HepG2 (cell line): ENCODE results near the gene OASL. TPM values are rescaled to one million over a fixed set of nuclear protein-coding genes. Genes with fewer than 3 reads are reported as not detected.
A peak's percentile ranks its signal among the peaks of the same experiment; 100 is the strongest.

ENCODE experiments used
- CCAR2 ChIP-seq: fragments of 200-400 bp; formaldehyde crosslinking; optimal IDR thresholded peaks from 2 replicates; pipeline ENCODE3; 2018; ENCODE audit warnings: low read depth, mild to moderate bottlenecking, low read length, moderate library complexity
- EEA1 ChIP-seq: sonication (generic); formaldehyde crosslinking; IDR thresholded peaks from 2 replicates; pipeline ENCODE4 v1.5.1; 2020; ENCODE audit warnings: mild to moderate bottlenecking, missing genetic modification reagents, borderline replicate concordance
- GFI1 ChIP-seq: sonication (generic); formaldehyde crosslinking; IDR thresholded peaks from 2 replicates; pipeline ENCODE4 v1.5.0; 2020; ENCODE audit warnings: missing genetic modification reagents, mild to moderate bottlenecking, borderline replicate concordance
- KDM3A ChIP-seq: IDR thresholded peaks from 2 replicates; pipeline ENCODE4 v1.6.1; 2018; ENCODE audit warnings: low read depth, missing compliant biosample characterization
- NCOR1 ChIP-seq: fragments of 200-600 bp; sonication (generic); IDR thresholded peaks from 2 replicates; pipeline ENCODE4 v1.7.0; 2017; ENCODE audit warnings: antibody characterized with exemption, low read length, borderline replicate concordance
- PITX1 ChIP-seq: sonication (generic); formaldehyde crosslinking; IDR thresholded peaks from 2 replicates; pipeline ENCODE4 v1.5.1; 2020; ENCODE audit warnings: mild to moderate bottlenecking, missing genetic modification reagents
- SMAD3 ChIP-seq: sonication (generic); formaldehyde crosslinking; IDR thresholded peaks from 2 replicates; pipeline ENCODE4 v1.4.0; 2020; ENCODE audit warnings: missing genetic modification reagents
- ZBTB3 ChIP-seq: sonication (generic); formaldehyde crosslinking; IDR thresholded peaks from 2 replicates; pipeline ENCODE4 v1.4.0; 2020; ENCODE audit warnings: low read depth, mild to moderate bottlenecking, moderate library complexity, missing genetic modification reagents, borderline replicate concordance
- ZNF136 ChIP-seq: sonication (generic); formaldehyde crosslinking; IDR thresholded peaks from 2 replicates; pipeline ENCODE4 v1.8.1; 2022; ENCODE audit warnings: low read depth, mild to moderate bottlenecking, moderate library complexity, missing genetic modification reagents
- ZNF180 ChIP-seq: sonication (generic); formaldehyde crosslinking; IDR thresholded peaks from 2 replicates; pipeline ENCODE4 v1.4.0; 2020; ENCODE audit warnings: low read depth, missing genetic modification reagents, borderline replicate concordance
- ZNF20 ChIP-seq: sonication (generic); formaldehyde crosslinking; IDR thresholded peaks from 2 replicates; pipeline ENCODE4 v1.4.0; 2020; ENCODE audit warnings: mild to moderate bottlenecking, moderate library complexity, missing genetic modification reagents
- ZNF230 ChIP-seq: sonication (generic); formaldehyde crosslinking; IDR thresholded peaks from 2 replicates; pipeline ENCODE4 v1.4.0; 2020; ENCODE audit warnings: mild to moderate bottlenecking, missing genetic modification reagents
- ZNF337 ChIP-seq: sonication (generic); formaldehyde crosslinking; IDR thresholded peaks from 2 replicates; pipeline ENCODE4 v1.5.1; 2020; ENCODE audit warnings: missing genetic modification reagents, low read depth, mild to moderate bottlenecking, borderline replicate concordance
- ZNF550 ChIP-seq: sonication (generic); formaldehyde crosslinking; IDR thresholded peaks from 2 replicates; pipeline ENCODE4 v1.4.0; 2020; ENCODE audit warnings: mild to moderate bottlenecking, missing genetic modification reagents, borderline replicate concordance
- ZNF564 ChIP-seq: sonication (generic); formaldehyde crosslinking; IDR thresholded peaks from 2 replicates; pipeline ENCODE4 v1.8.1; 2023; ENCODE audit warnings: mild to moderate bottlenecking, missing genetic modification reagents
- ZNF589 ChIP-seq: sonication (generic); formaldehyde crosslinking; conservative IDR thresholded peaks from 2 replicates; pipeline ENCODE4 v1.8.0; 2022; ENCODE audit warnings: mild to moderate bottlenecking, moderate library complexity, missing genetic modification reagents
- ZNF598 ChIP-seq: sonication (generic); formaldehyde crosslinking; IDR thresholded peaks from 2 replicates; pipeline ENCODE4 v1.5.1; 2020; ENCODE audit warnings: mild to moderate bottlenecking, missing genetic modification reagents, borderline replicate concordance
- ZNF614 ChIP-seq: IDR thresholded peaks from 2 replicates; pipeline ENCODE4 v1.6.1; 2018; ENCODE audit warnings: missing biosample characterization, missing genetic modification reagents, inconsistent platforms, borderline replicate concordance
- ZNF746 ChIP-seq: sonication (generic); formaldehyde crosslinking; IDR thresholded peaks from 2 replicates; pipeline ENCODE4 v1.8.0; 2022; ENCODE audit warnings: mild to moderate bottlenecking, missing genetic modification reagents
- ZNF790 ChIP-seq: sonication (generic); formaldehyde crosslinking; IDR thresholded peaks from 2 replicates; pipeline ENCODE4 v1.8.0; 2022; ENCODE audit warnings: missing genetic modification reagents, mild to moderate bottlenecking, borderline replicate concordance
- ZSCAN31 ChIP-seq: sonication (generic); formaldehyde crosslinking; IDR thresholded peaks from 2 replicates; pipeline ENCODE4 v1.5.0; 2020; ENCODE audit warnings: low read depth, mild to moderate bottlenecking, missing genetic modification reagents
- polyA plus RNA-seq, 8 experiments: library from polyadenylated mRNA; depleted of rRNA in 3 of 8; stranded (reverse) in 7 of 8; unstranded in 1 of 8; fragments of >200 nt; fragmentation: Illumina TruSeq in 4 of 8; extraction: Trizol in 4 of 8; gene quantifications; 2 replicates each; pipeline versions ENCODE4 v1.2.1 to v1.2.3, GENCODE V29; 2011 to 2016; ENCODE audit warnings: low read depth in 4 of 8, missing spikeins in 1 of 8, mixed read lengths in 1 of 8; ENCODE audit not compliant: insufficient read depth in 1 of 8
- total RNA-seq, 5 experiments: library from RNA; depleted of rRNA; stranded (reverse); fragments of >200 nt; fragmentation: Illumina TruSeq; extraction: Trizol; gene quantifications; 2 replicates each; pipeline ENCODE4 v1.2.3, GENCODE V29; 2016; ENCODE audit warnings: low read depth in 1 of 5
- TF ChIP-seq, protein P1 (sequence below): sonication (generic); formaldehyde crosslinking; IDR thresholded peaks from 2 replicates; pipeline ENCODE4 v1.4.0; 2020; ENCODE audit warnings: missing genetic modification reagents, borderline replicate concordance
- TF ChIP-seq, protein P2 (sequence below): sonication (generic); formaldehyde crosslinking; IDR thresholded peaks from 2 replicates; pipeline ENCODE4 v1.4.0; 2020; ENCODE audit warnings: mild to moderate bottlenecking, missing genetic modification reagents
- TF ChIP-seq, protein P3 (sequence below): IDR thresholded peaks from 2 replicates; pipeline ENCODE4 v1.6.1; 2016; ENCODE audit warnings: missing biosample characterization, missing genetic modification reagents, low read depth

Gene OASL
- total and polyA plus RNA-seq, 2 of the 13 experiments (the other 11 are each of a cell fraction or from before 2014, with no cell fraction given), result 0.11 to 0.22 TPM

DNA sequence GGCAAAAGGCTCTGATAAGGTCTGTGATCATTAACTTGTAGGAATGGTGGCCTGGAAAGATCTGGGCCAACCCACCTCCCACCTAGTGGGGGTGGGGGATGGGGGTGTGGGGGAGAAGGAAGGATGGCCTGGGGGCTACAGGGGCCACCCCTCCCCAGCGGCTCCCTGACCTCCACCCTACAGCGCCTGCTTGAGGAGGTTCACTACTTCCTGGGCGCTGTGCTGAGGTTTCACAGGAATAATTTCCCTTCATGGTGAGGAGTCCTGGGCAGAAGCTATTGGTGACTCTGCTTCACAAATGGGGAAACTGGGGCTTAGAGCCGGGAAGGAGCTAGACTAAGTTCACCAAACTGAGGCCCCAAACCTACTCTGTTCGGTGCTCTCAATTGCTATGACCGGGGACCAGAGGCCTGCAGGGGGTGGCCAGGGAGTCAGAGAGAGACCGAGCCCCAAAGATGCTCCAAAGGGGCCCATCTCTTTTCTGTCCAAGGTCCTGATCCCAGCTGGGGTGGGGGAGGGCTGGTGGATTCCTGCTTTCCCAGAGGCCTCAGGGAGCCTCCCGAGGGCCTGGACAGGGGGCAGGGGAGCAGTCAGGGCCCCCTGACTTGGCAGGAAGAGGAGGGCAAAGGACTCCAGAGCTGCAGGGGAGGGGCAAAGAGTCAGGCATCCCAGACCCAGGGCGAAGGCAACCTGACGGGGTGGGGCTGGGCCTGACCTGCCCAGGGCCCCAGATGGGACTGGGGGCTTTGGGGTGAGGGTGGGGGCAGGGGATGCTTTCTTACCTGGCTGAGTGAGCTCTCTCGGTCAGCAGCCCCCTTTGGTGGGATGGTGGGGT is 59.0 kb downstream of the OASL start (continued):
- TF ChIP-seq ZNF790, result no peak
- no peak for TF ChIP-seq ZNF598 (CRISPR knock-in tag)
- TF ChIP-seq EEA1, result no peak
- TF ChIP-seq ZNF180, result no peak
- TF ChIP-seq ZNF136 (CRISPR knock-in tag), result no peak
- TF ChIP-seq ZNF589 (CRISPR knock-in tag), result no peak
- TF ChIP-seq ZNF20 (CRISPR knock-in tag), result no peak
- no peak for TF ChIP-seq ZNF550 (CRISPR knock-in tag)
- no peak for TF ChIP-seq ZNF564 (CRISPR knock-in tag)
- TF ChIP-seq CCAR2, result no peak
- TF ChIP-seq ZNF746 (CRISPR knock-in tag), result 0 out of 2 replicates have a peak, but pooled peaks have one; percentile 81
- peak; percentile 64; the same call in 1 of the 2 replicates for TF ChIP-seq GFI1 (CRISPR knock-in tag)
- TF ChIP-seq, protein P1, sequence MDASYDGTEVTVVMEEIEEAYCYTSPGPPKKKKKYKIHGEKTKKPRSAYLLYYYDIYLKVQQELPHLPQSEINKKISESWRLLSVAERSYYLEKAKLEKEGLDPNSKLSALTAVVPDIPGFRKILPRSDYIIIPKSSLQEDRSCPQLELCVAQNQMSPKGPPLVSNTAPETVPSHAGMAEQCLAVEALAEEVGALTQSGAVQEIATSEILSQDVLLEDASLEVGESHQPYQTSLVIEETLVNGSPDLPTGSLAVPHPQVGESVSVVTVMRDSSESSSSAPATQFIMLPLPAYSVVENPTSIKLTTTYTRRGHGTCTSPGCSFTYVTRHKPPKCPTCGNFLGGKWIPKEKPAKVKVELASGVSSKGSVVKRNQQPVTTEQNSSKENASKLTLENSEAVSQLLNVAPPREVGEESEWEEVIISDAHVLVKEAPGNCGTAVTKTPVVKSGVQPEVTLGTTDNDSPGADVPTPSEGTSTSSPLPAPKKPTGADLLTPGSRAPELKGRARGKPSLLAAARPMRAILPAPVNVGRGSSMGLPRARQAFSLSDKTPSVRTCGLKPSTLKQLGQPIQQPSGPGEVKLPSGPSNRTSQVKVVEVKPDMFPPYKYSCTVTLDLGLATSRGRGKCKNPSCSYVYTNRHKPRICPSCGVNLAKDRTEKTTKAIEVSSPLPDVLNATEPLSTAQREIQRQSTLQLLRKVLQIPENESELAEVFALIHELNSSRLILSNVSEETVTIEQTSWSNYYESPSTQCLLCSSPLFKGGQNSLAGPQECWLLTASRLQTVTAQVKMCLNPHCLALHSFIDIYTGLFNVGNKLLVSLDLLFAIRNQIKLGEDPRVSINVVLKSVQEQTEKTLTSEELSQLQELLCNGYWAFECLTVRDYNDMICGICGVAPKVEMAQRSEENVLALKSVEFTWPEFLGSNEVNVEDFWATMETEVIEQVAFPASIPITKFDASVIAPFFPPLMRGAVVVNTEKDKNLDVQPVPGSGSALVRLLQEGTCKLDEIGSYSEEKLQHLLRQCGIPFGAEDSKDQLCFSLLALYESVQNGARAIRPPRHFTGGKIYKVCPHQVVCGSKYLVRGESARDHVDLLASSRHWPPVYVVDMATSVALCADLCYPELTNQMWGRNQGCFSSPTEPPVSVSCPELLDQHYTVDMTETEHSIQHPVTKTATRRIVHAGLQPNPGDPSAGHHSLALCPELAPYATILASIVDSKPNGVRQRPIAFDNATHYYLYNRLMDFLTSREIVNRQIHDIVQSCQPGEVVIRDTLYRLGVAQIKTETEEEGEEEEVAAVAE, result peak; percentile 55; the same call in 1 of the 2 replicates
- TF ChIP-seq KDM3A (CRISPR knock-in tag), result no peak
- no peak for TF ChIP-seq ZNF337
- TF ChIP-seq, protein P2, sequence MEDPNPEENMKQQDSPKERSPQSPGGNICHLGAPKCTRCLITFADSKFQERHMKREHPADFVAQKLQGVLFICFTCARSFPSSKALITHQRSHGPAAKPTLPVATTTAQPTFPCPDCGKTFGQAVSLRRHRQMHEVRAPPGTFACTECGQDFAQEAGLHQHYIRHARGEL (CRISPR knock-in tag), result no peak
- TF ChIP-seq, protein P3, sequence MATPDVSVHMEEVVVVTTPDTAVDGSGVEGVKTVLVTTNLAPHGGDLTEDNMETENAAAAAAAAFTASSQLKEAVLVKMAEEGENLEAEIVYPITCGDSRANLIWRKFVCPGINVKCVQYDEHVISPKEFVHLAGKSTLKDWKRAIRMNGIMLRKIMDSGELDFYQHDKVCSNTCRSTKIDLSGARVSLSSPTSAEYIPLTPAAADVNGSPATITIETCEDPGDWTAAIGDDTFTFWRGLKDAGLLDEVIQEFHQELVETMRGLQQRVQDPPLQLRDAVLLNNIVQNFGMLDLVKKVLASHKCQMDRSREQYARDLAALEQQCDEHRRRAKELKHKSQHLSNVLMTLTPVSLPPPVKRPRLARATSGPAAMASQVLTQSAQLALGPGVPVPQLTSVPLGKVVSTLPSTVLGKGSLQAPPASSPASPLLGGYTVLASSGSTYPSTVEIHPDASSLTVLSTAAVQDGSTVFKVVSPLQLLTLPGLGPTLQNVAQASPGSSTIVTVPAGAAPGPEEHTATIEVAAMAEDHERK (CRISPR knock-in tag), result no peak
- TF ChIP-seq NCOR1, result peak; percentile 2; the same call in 1 of the 2 replicates
- peak; percentile 51; the same call in 1 of the 2 replicates for TF ChIP-seq ZNF614
- TF ChIP-seq PITX1 (CRISPR knock-in tag), result 0 out of 2 replicates have a peak, but pooled peaks have one; percentile 51
- peak; percentile 82; the same call in 1 of the 2 replicates for TF ChIP-seq ZNF230 (CRISPR knock-in tag)
- no peak for TF ChIP-seq ZBTB3
- peak; percentile 81 for TF ChIP-seq ZSCAN31 (CRISPR knock-in tag)
- no peak for TF ChIP-seq SMAD3 (CRISPR knock-in tag)
